ENCODE results near the gene ABT1.

- TF ChIP-seq POLR2A (IDR thresholded peaks at IDR 0.05), result no peak
- TF ChIP-seq, protein P1, sequence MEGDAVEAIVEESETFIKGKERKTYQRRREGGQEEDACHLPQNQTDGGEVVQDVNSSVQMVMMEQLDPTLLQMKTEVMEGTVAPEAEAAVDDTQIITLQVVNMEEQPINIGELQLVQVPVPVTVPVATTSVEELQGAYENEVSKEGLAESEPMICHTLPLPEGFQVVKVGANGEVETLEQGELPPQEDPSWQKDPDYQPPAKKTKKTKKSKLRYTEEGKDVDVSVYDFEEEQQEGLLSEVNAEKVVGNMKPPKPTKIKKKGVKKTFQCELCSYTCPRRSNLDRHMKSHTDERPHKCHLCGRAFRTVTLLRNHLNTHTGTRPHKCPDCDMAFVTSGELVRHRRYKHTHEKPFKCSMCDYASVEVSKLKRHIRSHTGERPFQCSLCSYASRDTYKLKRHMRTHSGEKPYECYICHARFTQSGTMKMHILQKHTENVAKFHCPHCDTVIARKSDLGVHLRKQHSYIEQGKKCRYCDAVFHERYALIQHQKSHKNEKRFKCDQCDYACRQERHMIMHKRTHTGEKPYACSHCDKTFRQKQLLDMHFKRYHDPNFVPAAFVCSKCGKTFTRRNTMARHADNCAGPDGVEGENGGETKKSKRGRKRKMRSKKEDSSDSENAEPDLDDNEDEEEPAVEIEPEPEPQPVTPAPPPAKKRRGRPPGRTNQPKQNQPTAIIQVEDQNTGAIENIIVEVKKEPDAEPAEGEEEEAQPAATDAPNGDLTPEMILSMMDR (IDR thresholded peaks at IDR 0.05), result no peak
Observed at GRCh38 chr6:26581164-26581915, 15.4 kb upstream of the ABT1 start.
